Immature natural killer cell (primary cell): Measurements from ENCODE around the gene LSM14A. TPM values are rescaled to one million over a fixed set of nuclear protein-coding genes. Genes with fewer than 3 reads are reported as not detected.
"Not testable (repeated sequence)": the region's sequence is repeated elsewhere in the genome, so short reads cannot be mapped to it uniquely, and the experiment has no call there.

Experiments
- DNase-seq, 3 donors: peaks; one replicate each; pipeline ENCODE4 v3.0.0; 2022; ENCODE audit warnings: mixed read lengths in 1 of 3
- H3K27ac Mint-ChIP-seq, 6 donors: one replicate each; pipeline ENCODE4 v1.8.0; 2020; ENCODE audit warnings: mixed read lengths in 6 of 6, mild to moderate bottlenecking in 5 of 6, inconsistent platforms in 4 of 6, moderate library complexity in 3 of 6
- H3K27me3 Mint-ChIP-seq, 3 donors: one replicate each; pipeline ENCODE4 v1.8.0; 2020 to 2021; ENCODE audit warnings: low read depth in 3 of 3, mild to moderate bottlenecking in 3 of 3, mixed read lengths in 3 of 3, moderate library complexity in 3 of 3, inconsistent platforms in 1 of 3
- H3K36me3 Mint-ChIP-seq, 3 donors: one replicate each; pipeline ENCODE4 v1.8.0; 2020; ENCODE audit warnings: mixed read lengths in 3 of 3, inconsistent platforms in 2 of 3, mild to moderate bottlenecking in 2 of 3
- H3K4me1 Mint-ChIP-seq, 2 donors: one replicate each; pipeline ENCODE4 v1.8.0; 2020; ENCODE audit warnings: inconsistent platforms in 2 of 2, mild to moderate bottlenecking in 2 of 2, mixed read lengths in 2 of 2, moderate library complexity in 1 of 2
- H3K4me3 Mint-ChIP-seq, 5 donors: one replicate each; pipeline ENCODE4 v1.8.0; 2020; ENCODE audit warnings: mild to moderate bottlenecking in 5 of 5, mixed read lengths in 5 of 5, inconsistent platforms in 3 of 5, moderate library complexity in 3 of 5
- H3K9me3 Mint-ChIP-seq, 6 donors: one replicate each; pipeline ENCODE4 v1.8.0; 2020; ENCODE audit warnings: mild to moderate bottlenecking in 6 of 6, mixed read lengths in 6 of 6, inconsistent platforms in 4 of 6, moderate library complexity in 3 of 6
- polyA plus RNA-seq, 3 donors: library from polyadenylated mRNA; unstranded; fragments of 300-500 nt; fragmentation: Illumina TruSeq; gene quantifications; one replicate each; pipeline ENCODE4 v1.2.3, GENCODE V29; 2021

The LSM14A gene
- polyA plus RNA-seq, 3 donors from 2014 or later, result 120 to 175 (median 157) TPM

GRCh38 chr19:34172661-34173192, 423 bp downstream of the LSM14A start:
- peak in 1 of 3 donors; percentile 58 for DNase-seq
- Mint-ChIP-seq H3K27me3 (peaks cover 10 to 26% (median 14%) of the 10 kb centered on the region in 3 donors), H3K9me3 (no peaks in the 10 kb centered on the region), H3K4me3 (peak overlapping the region; percentile 89 to 99 (median 97)), H3K36me3 (peaks cover 0 to 7% (median 3%) of the 10 kb centered on the region in 3 donors), H3K4me1 (peaks cover 58 to 65% of the 10 kb centered on the region in 2 donors), H3K27ac (peak overlapping the region; percentile 96 to 99 (median 98))

- Mint-ChIP-seq H3K9me3 (no peaks in the 10 kb centered on the region), H3K27me3 (peaks cover 10 to 26% (median 14%) of the 10 kb centered on the region in 3 donors), H3K4me1 (peaks cover 65 to 71% of the 10 kb centered on the region in 2 donors), H3K36me3 (peaks cover 0 to 7% (median 3%) of the 10 kb centered on the region in 3 donors), H3K27ac (peak overlapping the region; percentile 96 to 99 (median 98)), H3K4me3 (peak overlapping the region; percentile 89 to 99 (median 97))
- DNase-seq, result peak in 2 of 3 donors; percentile 28 to 45
Observed at GRCh38 chr19:34173193-34173956, 1.1 kb downstream of the LSM14A start.

- H3K27ac Mint-ChIP-seq, result peak overlapping the region; percentile 17 to 74 (median 64)
- not testable (repeated sequence) for H3K9me3 Mint-ChIP-seq, DNase-seq, H3K36me3 Mint-ChIP-seq
- H3K4me1 Mint-ChIP-seq, result peaks cover 81 to 89% of the 10 kb centered on the region in 2 donors
- peak overlapping the region; percentile 21 to 74 (median 48) for H3K4me3 Mint-ChIP-seq
- peaks cover 10 to 26% (median 14%) of the 10 kb centered on the region in 3 donors for H3K27me3 Mint-ChIP-seq
Observed at GRCh38 chr19:34175173-34175572, 2.9 kb downstream of the LSM14A start.

- H3K4me3 Mint-ChIP-seq, result peak overlapping the region; percentile 28 to 74 (median 56)
- H3K36me3 Mint-ChIP-seq, result peaks cover 0 to 13% (median 7%) of the 10 kb centered on the region in 3 donors
- peaks cover 85 to 91% of the 10 kb centered on the region in 2 donors for H3K4me1 Mint-ChIP-seq
- H3K27me3 Mint-ChIP-seq, result peaks cover 10 to 19% (median 14%) of the 10 kb centered on the region in 3 donors
- peak overlapping the region; percentile 68 to 84 (median 76) for H3K27ac Mint-ChIP-seq
- H3K9me3 Mint-ChIP-seq, result no peaks in the 10 kb centered on the region
- no peak for DNase-seq
Observed at GRCh38 chr19:34176581-34176980, 4.3 kb downstream of the LSM14A start.

- Mint-ChIP-seq H3K9me3 (no peaks in the 10 kb centered on the region), H3K4me3 (peak overlapping the region; percentile 4 to 73 (median 58)), H3K27me3 (peaks cover 4 to 5% (median 4%) of the 10 kb centered on the region in 3 donors), H3K36me3 (peaks cover 0 to 10% (median 4%) of the 10 kb centered on the region in 3 donors), H3K4me1 (peaks cover 92 to 100% of the 10 kb centered on the region in 2 donors), H3K27ac (peak overlapping the region in 4 of 6 donors; percentile 38 to 82 (median 74))
- DNase-seq, result no peak
Observed at GRCh38 chr19:34178274-34178610, 5.9 kb downstream of the LSM14A start.

GRCh38 chr19:34179066-34179465, 6.8 kb downstream of the LSM14A start:
- H3K27ac Mint-ChIP-seq, result peak overlapping the region in 5 of 6 donors; percentile 17 to 53 (median 31)
- peaks cover 0 to 10% (median 3%) of the 10 kb centered on the region in 3 donors for H3K36me3 Mint-ChIP-seq
- H3K4me1 Mint-ChIP-seq, result peaks cover 88 to 98% of the 10 kb centered on the region in 2 donors
- peaks cover 0 to 2% (median 2%) of the 10 kb centered on the region in 3 donors for H3K27me3 Mint-ChIP-seq
- no peaks in the 10 kb centered on the region for H3K9me3 Mint-ChIP-seq
- H3K4me3 Mint-ChIP-seq, result peak overlapping the region in 2 of 5 donors; percentile 8 to 47
- no peak for DNase-seq

GRCh38 chr19:34180273-34180672, 8.0 kb downstream of the LSM14A start:
- Mint-ChIP-seq H3K36me3 (peaks cover 0 to 10% (median 0%) of the 10 kb centered on the region in 3 donors), H3K4me3 (peak overlapping the region in 3 of 5 donors; percentile 3 to 35 (median 18))

GRCh38 chr19:34180709-34181108, 8.4 kb downstream of the LSM14A start:
- H3K27me3 Mint-ChIP-seq, result peaks cover 0 to 5% (median 0%) of the 10 kb centered on the region in 3 donors
- DNase-seq, result no peak
- no peaks in the 10 kb centered on the region for H3K9me3 Mint-ChIP-seq
- H3K4me3 Mint-ChIP-seq, result peak overlapping the region in 2 of 5 donors; percentile 18 to 42
- H3K4me1 Mint-ChIP-seq, result peaks cover 89 to 98% of the 10 kb centered on the region in 2 donors
- peaks cover 0 to 10% (median 0%) of the 10 kb centered on the region in 3 donors for H3K36me3 Mint-ChIP-seq
- H3K27ac Mint-ChIP-seq, result peak overlapping the region; percentile 53 to 83 (median 57)

More at GRCh38 chr19:34180273-34180672, 8.0 kb downstream of the LSM14A start:
- Mint-ChIP-seq H3K9me3 (no peaks in the 10 kb centered on the region), H3K4me1 (peaks cover 89 to 98% of the 10 kb centered on the region in 2 donors), H3K27ac (peak overlapping the region in 5 of 6 donors; percentile 54 to 83 (median 57)), H3K27me3 (peaks cover 0 to 5% (median 0%) of the 10 kb centered on the region in 3 donors)
- DNase-seq, result no peak

GRCh38 chr19:34181111-34181864, 9.0 kb downstream of the LSM14A start:
- Mint-ChIP-seq H3K9me3 (no peaks in the 10 kb centered on the region), H3K27ac (peak overlapping the region; percentile 9 to 58 (median 40)), H3K4me1 (peaks cover 89 to 98% of the 10 kb centered on the region in 2 donors), H3K27me3 (peaks cover 0 to 6% (median 0%) of the 10 kb centered on the region in 3 donors), H3K4me3 (peak overlapping the region in 3 of 5 donors; percentile 1 to 42 (median 30)), H3K36me3 (peaks cover 0 to 10% (median 0%) of the 10 kb centered on the region in 3 donors)
- no peak for DNase-seq

GRCh38 chr19:34182125-34182524, 9.8 kb downstream of the LSM14A start:
- H3K9me3 Mint-ChIP-seq, result no peaks in the 10 kb centered on the region
- H3K27me3 Mint-ChIP-seq, result peaks cover 0 to 6% (median 0%) of the 10 kb centered on the region in 3 donors
- H3K27ac Mint-ChIP-seq, result peak overlapping the region; percentile 9 to 73 (median 52)
- peaks cover 0 to 10% (median 0%) of the 10 kb centered on the region in 3 donors for H3K36me3 Mint-ChIP-seq
- no peak for DNase-seq
- peak overlapping the region in 2 of 5 donors; percentile 30 to 42 for H3K4me3 Mint-ChIP-seq
- H3K4me1 Mint-ChIP-seq, result peaks cover 86 to 96% of the 10 kb centered on the region in 2 donors

- H3K27ac Mint-ChIP-seq, result peak overlapping the region; percentile 89 to 93 (median 92)
- H3K4me3 Mint-ChIP-seq, result peak overlapping the region; percentile 44 to 76 (median 71)
- no peaks in the 10 kb centered on the region for H3K9me3 Mint-ChIP-seq
- peak; percentile 62 to 72 (median 66) for DNase-seq
- H3K27me3 Mint-ChIP-seq, result peaks cover 0 to 10% (median 0%) of the 10 kb centered on the region in 3 donors
- peaks cover 83 to 94% of the 10 kb centered on the region in 2 donors for H3K4me1 Mint-ChIP-seq
- H3K36me3 Mint-ChIP-seq, result peaks cover 0 to 10% (median 0%) of the 10 kb centered on the region in 3 donors
Observed at GRCh38 chr19:34184880-34185491, 12.7 kb downstream of the LSM14A start.

GRCh38 chr19:34186205-34186604, 13.9 kb downstream of the LSM14A start:
- DNase-seq, result no peak
- Mint-ChIP-seq H3K27me3 (peaks cover 0 to 10% (median 0%) of the 10 kb centered on the region in 3 donors), H3K27ac (peak overlapping the region; percentile 89 to 93 (median 92)), H3K4me3 (peak overlapping the region; percentile 44 to 76 (median 71)), H3K9me3 (no peaks in the 10 kb centered on the region), H3K36me3 (peaks cover 0 to under 1% (median 0%) of the 10 kb centered on the region in 3 donors), H3K4me1 (peaks cover 83 to 94% of the 10 kb centered on the region in 2 donors)
